Panc1 (cell line): ENCODE data around the gene ZMYM4. TPM values are rescaled to one million over a fixed set of nuclear protein-coding genes. Genes with fewer than 3 reads are reported as not detected.
"Not testable (repeated sequence)": the region's sequence is repeated elsewhere in the genome, so short reads cannot be mapped to it uniquely, and the experiment has no call there.

ENCODE experiments used
- ATAC-seq: fragments of 200-7000 bp; cut with Tn5 transposase; 2 replicates; pipeline ENCODE4 v1.9.1; 2020; ENCODE audit warnings: mild to moderate bottlenecking, moderate library complexity
- BruUV-seq: library from RNA; stranded (reverse); fragments of 400-500 nt; replicated peaks from 2 replicates; lab custom pipeline; 2021; lab: Mats Ljungman, UMichigan
- CTCF ChIA-PET: fragments of 300-600 bp; sonication (Branson Sonifier 250); formaldehyde crosslinking; loops from one replicate; lab custom pipeline; 2022; ENCODE audit warnings: antibody characterized with exemption; lab: Charles Lee
- POLR2A ChIA-PET: fragments of 300-600 bp; sonication (Branson Sonifier 250); formaldehyde crosslinking; loops from one replicate; lab custom pipeline; 2022; ENCODE audit warnings: antibody characterized with exemption; lab: Charles Lee
- DNase-seq: peaks from one replicate; pipeline ENCODE4 v3.0.0-alpha.2; 2010; ENCODE audit warnings: low read depth, low spot score
- H3K27ac ChIP-seq: 2 replicates; pipeline ENCODE4 v1.5.1; 2011; ENCODE audit warnings: mild to moderate bottlenecking, low read length, inconsistent platforms
- H3K27me3 ChIP-seq: fragments of 200-500 bp; sonication (Bioruptor generic); 2 replicates; pipeline ENCODE4 v1.6.0; 2014; ENCODE audit warnings: low read length, inconsistent platforms; ENCODE audit not compliant: control insufficient read depth, insufficient read depth
- H3K36me3 ChIP-seq: fragments of 200-500 bp; sonication (Bioruptor generic); 2 replicates; pipeline ENCODE4 v1.5.1; 2014; ENCODE audit warnings: inconsistent platforms, mild to moderate bottlenecking, low read length, moderate library complexity; ENCODE audit not compliant: control insufficient read depth, insufficient read depth
- H3K4me1 ChIP-seq: 2 replicates; pipeline ENCODE4 v1.5.1; 2011; ENCODE audit warnings: inconsistent platforms, mild to moderate bottlenecking, low read length, moderate library complexity; ENCODE audit not compliant: control insufficient read depth, insufficient read depth
- H3K4me3 ChIP-seq, 2 experiments: 2 replicates each; pipeline ENCODE4 v1.5.1; 2011 to 2012; ENCODE audit warnings: low read depth in 2 of 2, low read length in 2 of 2, mild to moderate bottlenecking in 2 of 2, inconsistent platforms in 1 of 2, moderate library complexity in 1 of 2
- H3K9me3 ChIP-seq: fragments of 200-500 bp; sonication (Bioruptor generic); 2 replicates; pipeline ENCODE4 v1.5.1; 2014; ENCODE audit warnings: low read depth, mild to moderate bottlenecking, inconsistent platforms, low read length, moderate library complexity; ENCODE audit not compliant: control insufficient read depth, insufficient read depth
- POLR2AphosphoS5 ChIP-seq: IDR thresholded peaks from 2 replicates; pipeline ENCODE4 v1.6.1; 2012; ENCODE audit warnings: mild to moderate bottlenecking, low read depth, low read length, moderate library complexity
- SIN3A ChIP-seq: IDR thresholded peaks from 2 replicates; pipeline ENCODE4 v1.6.1; 2012; ENCODE audit warnings: low read depth, mild to moderate bottlenecking, low read length, moderate library complexity, borderline replicate concordance; ENCODE audit not compliant: insufficient read depth
- TCF7L2 ChIP-seq: IDR thresholded peaks from 2 replicates; pipeline ENCODE4 v1.6.1; 2011; ENCODE audit warnings: mild to moderate bottlenecking, low read depth, low read length, inconsistent platforms
- in situ Hi-C: cut with HindIII; loops from 2 replicates; pipeline ENCODE4 v1.10.0; 2016; ENCODE audit warnings: low sequenced_read_pairs, low pct_unique_long_range_greater_than_20kb
- intact Hi-C: fragments of 100-400 bp; cut with micrococcal nuclease; formaldehyde crosslinking; loops from one replicate; pipeline ENCODE4 v1.10.0; 2022; ENCODE audit not compliant: unreplicated experiment
- total RNA-seq: library from RNA; stranded (reverse); gene quantifications from one replicate; pipeline ENCODE4 v1.2.1, GENCODE V29; 2021; ENCODE audit not compliant: unreplicated experiment
- TF ChIP-seq, protein P1 (sequence below): fragments of 450-650 bp; IDR thresholded peaks from 2 replicates; pipeline ENCODE4 v1.5.1; 2017; ENCODE audit warnings: mild to moderate bottlenecking
- TF ChIP-seq, protein P2 (sequence below), 2 experiments: IDR thresholded peaks; 2 replicates each; pipeline ENCODE4 v1.6.1; 2011 to 2012; ENCODE audit warnings: low read depth in 2 of 2, control low read depth in 1 of 2, low read length in 1 of 2, mild to moderate bottlenecking in 1 of 2, moderate library complexity in 1 of 2; ENCODE audit not compliant: insufficient read depth in 1 of 2

ZMYM4 gene
- total RNA-seq, 1 experiment from 2014 or later, result 82.2 TPM

DNA sequence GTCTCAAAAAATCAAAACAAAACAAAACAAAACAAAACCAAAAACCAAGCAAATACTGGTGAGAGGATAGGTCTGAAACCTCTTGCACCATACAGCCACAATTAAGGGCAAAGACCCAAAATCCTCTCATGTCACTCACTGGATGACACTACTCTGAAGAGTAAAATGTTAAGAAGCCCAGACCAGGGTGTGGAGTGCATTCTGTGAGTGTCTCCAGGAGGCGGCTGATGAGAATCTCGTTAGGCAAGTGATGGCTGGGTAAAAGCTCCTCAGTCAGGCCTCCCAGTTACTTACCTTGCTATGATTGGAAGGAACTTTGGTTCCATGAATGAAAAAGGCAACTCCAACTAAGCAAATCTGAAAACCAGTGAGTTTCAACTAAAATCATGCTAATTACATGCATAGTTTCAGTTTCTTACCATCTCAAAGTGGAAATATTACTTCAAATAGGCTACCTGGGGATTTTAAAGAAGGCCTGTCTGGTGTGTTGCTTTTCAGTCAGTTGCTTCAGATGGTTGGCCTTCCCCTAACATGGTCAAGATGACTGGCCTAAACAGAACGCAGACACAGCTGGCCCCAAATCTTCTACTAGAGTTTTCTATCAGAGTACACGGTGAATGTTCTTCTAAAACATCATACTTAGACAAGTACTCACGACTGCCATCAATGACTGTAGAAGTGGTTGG is 193.6 kb downstream of the ZMYM4 start:
- ATAC-seq, result no peak
- no TSS peak for BruUV-seq
- Histone ChIP-seq H3K27me3 (no peaks in the 10 kb centered on the region), H3K4me1 (no peaks in the 10 kb centered on the region), H3K36me3 (no peaks in the 10 kb centered on the region; the same call in 1 of the 2 replicates), H3K4me3 (no peak overlapping the region), H3K9me3 (no peaks in the 10 kb centered on the region), H3K27ac (no peak overlapping the region)
- TF ChIP-seq, protein P1, sequence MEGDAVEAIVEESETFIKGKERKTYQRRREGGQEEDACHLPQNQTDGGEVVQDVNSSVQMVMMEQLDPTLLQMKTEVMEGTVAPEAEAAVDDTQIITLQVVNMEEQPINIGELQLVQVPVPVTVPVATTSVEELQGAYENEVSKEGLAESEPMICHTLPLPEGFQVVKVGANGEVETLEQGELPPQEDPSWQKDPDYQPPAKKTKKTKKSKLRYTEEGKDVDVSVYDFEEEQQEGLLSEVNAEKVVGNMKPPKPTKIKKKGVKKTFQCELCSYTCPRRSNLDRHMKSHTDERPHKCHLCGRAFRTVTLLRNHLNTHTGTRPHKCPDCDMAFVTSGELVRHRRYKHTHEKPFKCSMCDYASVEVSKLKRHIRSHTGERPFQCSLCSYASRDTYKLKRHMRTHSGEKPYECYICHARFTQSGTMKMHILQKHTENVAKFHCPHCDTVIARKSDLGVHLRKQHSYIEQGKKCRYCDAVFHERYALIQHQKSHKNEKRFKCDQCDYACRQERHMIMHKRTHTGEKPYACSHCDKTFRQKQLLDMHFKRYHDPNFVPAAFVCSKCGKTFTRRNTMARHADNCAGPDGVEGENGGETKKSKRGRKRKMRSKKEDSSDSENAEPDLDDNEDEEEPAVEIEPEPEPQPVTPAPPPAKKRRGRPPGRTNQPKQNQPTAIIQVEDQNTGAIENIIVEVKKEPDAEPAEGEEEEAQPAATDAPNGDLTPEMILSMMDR, result no peak
- TF ChIP-seq POLR2AphosphoS5, result no peak
- TF ChIP-seq, protein P2, sequence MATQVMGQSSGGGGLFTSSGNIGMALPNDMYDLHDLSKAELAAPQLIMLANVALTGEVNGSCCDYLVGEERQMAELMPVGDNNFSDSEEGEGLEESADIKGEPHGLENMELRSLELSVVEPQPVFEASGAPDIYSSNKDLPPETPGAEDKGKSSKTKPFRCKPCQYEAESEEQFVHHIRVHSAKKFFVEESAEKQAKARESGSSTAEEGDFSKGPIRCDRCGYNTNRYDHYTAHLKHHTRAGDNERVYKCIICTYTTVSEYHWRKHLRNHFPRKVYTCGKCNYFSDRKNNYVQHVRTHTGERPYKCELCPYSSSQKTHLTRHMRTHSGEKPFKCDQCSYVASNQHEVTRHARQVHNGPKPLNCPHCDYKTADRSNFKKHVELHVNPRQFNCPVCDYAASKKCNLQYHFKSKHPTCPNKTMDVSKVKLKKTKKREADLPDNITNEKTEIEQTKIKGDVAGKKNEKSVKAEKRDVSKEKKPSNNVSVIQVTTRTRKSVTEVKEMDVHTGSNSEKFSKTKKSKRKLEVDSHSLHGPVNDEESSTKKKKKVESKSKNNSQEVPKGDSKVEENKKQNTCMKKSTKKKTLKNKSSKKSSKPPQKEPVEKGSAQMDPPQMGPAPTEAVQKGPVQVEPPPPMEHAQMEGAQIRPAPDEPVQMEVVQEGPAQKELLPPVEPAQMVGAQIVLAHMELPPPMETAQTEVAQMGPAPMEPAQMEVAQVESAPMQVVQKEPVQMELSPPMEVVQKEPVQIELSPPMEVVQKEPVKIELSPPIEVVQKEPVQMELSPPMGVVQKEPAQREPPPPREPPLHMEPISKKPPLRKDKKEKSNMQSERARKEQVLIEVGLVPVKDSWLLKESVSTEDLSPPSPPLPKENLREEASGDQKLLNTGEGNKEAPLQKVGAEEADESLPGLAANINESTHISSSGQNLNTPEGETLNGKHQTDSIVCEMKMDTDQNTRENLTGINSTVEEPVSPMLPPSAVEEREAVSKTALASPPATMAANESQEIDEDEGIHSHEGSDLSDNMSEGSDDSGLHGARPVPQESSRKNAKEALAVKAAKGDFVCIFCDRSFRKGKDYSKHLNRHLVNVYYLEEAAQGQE (IDR thresholded peaks at IDR 0.05; ENCODE audit: insufficient read depth in 1 of 2, low read depth in 2 of 2, low read length in 1 of 2), result no peak
- no peak for TF ChIP-seq SIN3A
- TF ChIP-seq TCF7L2, result no peak
- ChIA-PET CTCF (no interaction called here), POLR2A (no interaction called here)
- DNase-seq, result no peak
- intact Hi-C loops (no loop called here), in situ Hi-C loops (no loop called here)

DNA sequence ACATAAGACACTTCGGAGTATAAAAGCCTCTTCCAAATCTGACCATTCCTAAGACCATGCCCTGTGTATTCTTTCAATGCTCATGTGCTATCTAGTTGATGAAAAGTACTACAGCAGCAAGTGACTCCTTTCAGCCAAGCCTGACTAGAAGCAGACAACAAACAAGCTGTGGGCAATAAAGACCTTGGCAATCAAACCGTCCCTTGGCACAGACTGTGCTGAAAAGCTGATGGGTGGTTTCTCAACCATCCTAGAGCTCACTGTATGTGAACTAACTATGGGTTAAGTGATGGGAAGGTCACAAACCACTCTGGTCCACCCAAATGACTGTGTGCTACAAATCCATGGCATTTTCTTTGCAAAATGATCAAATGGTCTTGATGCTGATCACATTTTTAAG is 194.7 kb downstream of the ZMYM4 start:
- in situ Hi-C loops, result no loop called here

DNA sequence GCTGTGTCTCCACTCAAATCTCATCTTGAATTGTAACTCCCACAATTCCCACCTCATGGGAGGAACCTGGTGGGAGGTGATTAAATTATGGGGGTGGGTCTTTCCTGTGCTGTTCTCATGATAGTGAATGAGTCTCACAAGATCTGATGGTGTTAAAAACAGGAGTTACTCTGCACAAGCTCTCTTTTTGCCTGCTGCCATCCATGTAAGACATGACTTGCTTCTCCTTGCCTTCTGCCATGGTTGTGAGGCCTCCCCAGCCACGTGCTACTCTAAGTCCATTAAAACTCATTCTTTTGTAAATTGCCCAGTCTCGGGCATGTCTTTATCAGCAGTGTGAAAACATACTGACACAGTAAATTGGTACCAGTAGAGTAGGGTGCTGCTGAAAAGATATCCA is 195.2 kb downstream of the ZMYM4 start:
- H3K27me3 ChIP-seq, BruUV-seq, H3K4me1 ChIP-seq, H3K36me3 ChIP-seq, in situ Hi-C loops, POLR2A ChIA-PET, H3K9me3 ChIP-seq, H3K4me3 ChIP-seq, H3K27ac ChIP-seq, DNase-seq, ATAC-seq, CTCF ChIA-PET, intact Hi-C loops: not testable (repeated sequence)

More for the DNA sequence above, 194.7 kb downstream of the ZMYM4 start:
- no peaks in the 10 kb centered on the region for H3K27me3 ChIP-seq
- intact Hi-C loops, result no loop called here
- TF ChIP-seq SIN3A (no peak), TCF7L2 (no peak), POLR2AphosphoS5 (no peak)
- TF ChIP-seq, protein P1, result no peak
- TF ChIP-seq, protein P2 (IDR thresholded peaks at IDR 0.05; ENCODE audit: insufficient read depth in 1 of 2, low read depth in 2 of 2, low read length in 1 of 2), result no peak
- BruUV-seq, result no TSS peak
- no peaks in the 10 kb centered on the region for H3K9me3 ChIP-seq
- no peaks in the 10 kb centered on the region; the same call in 1 of the 2 replicates for H3K36me3 ChIP-seq
- H3K4me1 ChIP-seq, result no peaks in the 10 kb centered on the region
- ATAC-seq (no peak), DNase-seq (no peak)
- no peak overlapping the region for H3K4me3 ChIP-seq
- no peak overlapping the region for H3K27ac ChIP-seq
- ChIA-PET POLR2A (no interaction called here), CTCF (no interaction called here)
